ENCODE measurements around the gene RASAL2.

DNA sequence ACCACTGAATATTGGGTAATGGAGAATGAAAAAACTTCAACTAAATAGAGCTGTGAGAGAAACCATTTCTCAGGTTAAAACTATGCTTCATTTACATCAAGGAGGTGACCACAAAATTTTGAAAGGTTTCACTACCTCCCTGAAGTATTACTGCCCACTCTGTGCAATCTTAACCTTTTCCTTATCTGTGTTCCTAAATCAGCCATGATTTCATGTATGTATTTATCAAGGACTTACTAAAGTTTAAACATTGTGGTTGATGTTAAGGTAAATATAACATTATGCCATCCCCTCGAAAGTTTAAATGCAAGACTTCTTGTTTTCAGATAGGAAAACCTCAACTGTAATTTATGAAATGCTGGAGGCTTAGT is 318.5 kb downstream of the RASAL2 start:
- TF ChIP-seq CTCF (IDR thresholded peaks at IDR 0.05), result no peak
- no peak for TF ChIP-seq POLR2A (IDR thresholded peaks at IDR 0.05)
